AG09319 (cell line): ENCODE measurements around the gene ANK2.

Source experiments
- DNase-seq: peaks from one replicate; pipeline ENCODE4 v3.0.0-alpha.2; 2010; ENCODE audit warnings: low read depth; ENCODE audit errors: extremely low read depth
- CTCF ChIP-seq: IDR thresholded peaks from 2 replicates; pipeline ENCODE4 v1.5.1; 2011; ENCODE audit warnings: low read depth, mild to moderate bottlenecking, inconsistent platforms, low read length, moderate library complexity

Gene ANK2

GRCh38 chr4:113157086-113157857 lies 107.8 kb downstream of the ANK2 start:
- DNase-seq: no peak
- TF ChIP-seq CTCF: no peak

GRCh38 chr4:113159942-113160545 lies 110.6 kb downstream of the ANK2 start:
- DNase-seq: no peak
- TF ChIP-seq CTCF: no peak

- no peak for DNase-seq
- TF ChIP-seq CTCF: no peak
These were observed 111.1 kb downstream of the ANK2 start for GRCh38 chr4:113160548-113160947.

- no peak for DNase-seq
- no peak for TF ChIP-seq CTCF
These were observed 112.6 kb downstream of the ANK2 start for GRCh38 chr4:113162089-113162488.

GRCh38 chr4:113169368-113169767 lies 119.9 kb downstream of the ANK2 start:
- no peak for TF ChIP-seq CTCF
- DNase-seq: no peak

GRCh38 chr4:113170115-113170804 lies 120.8 kb downstream of the ANK2 start:
- TF ChIP-seq CTCF: no peak
- no peak for DNase-seq
